Natural killer cell (primary cell): ENCODE data around the gene GTF2H4. TPM values are rescaled to one million over a fixed set of nuclear protein-coding genes. Genes with fewer than 3 reads are reported as not detected.

Source experiments
- ATAC-seq, 3 donors: fragments of 150-1000 bp in 2 of 3; fragments of 200-7000 bp in 1 of 3; cut with Tn5 transposase; 1 replicate in 1 of 3; 2 replicates in 2 of 3; pipeline ENCODE4 v1.10.0; 2021; ENCODE audit warnings: mild to moderate bottlenecking in 2 of 3, moderate library complexity in 2 of 3
- DNase-seq, 2 donors: peaks; one replicate each; pipeline versions ENCODE4 v3.0.0 to v3.0.0-alpha.2; 2013 to 2021; ENCODE audit warnings: mixed read lengths in 1 of 2
- H3K27ac ChIP-seq: one replicate; pipeline ENCODE4 v1.5.1; 2013; ENCODE audit warnings: mild to moderate bottlenecking, low read length
- H3K27me3 ChIP-seq: one replicate; pipeline ENCODE4 v1.6.1; 2013; ENCODE audit warnings: low read length; ENCODE audit not compliant: control insufficient read depth, insufficient read depth
- H3K36me3 ChIP-seq: one replicate; pipeline ENCODE4 v1.6.1; 2013; ENCODE audit warnings: low read length; ENCODE audit not compliant: control insufficient read depth, insufficient read depth
- H3K4me1 ChIP-seq: one replicate; pipeline ENCODE4 v1.6.1; 2013; ENCODE audit warnings: low read length; ENCODE audit not compliant: control insufficient read depth, insufficient read depth
- H3K4me3 ChIP-seq: one replicate; pipeline ENCODE4 v1.5.1; 2013; ENCODE audit warnings: low read length
- H3K9me3 ChIP-seq: one replicate; pipeline ENCODE4 v1.6.1; 2013; ENCODE audit warnings: low read length; ENCODE audit not compliant: control insufficient read depth, insufficient read depth
- H3K27ac Mint-ChIP-seq, 2 donors: one replicate each; pipeline ENCODE4 v1.8.0; 2022; ENCODE audit warnings: mild to moderate bottlenecking in 2 of 2, mixed read lengths in 2 of 2, moderate library complexity in 1 of 2
- H3K27me3 Mint-ChIP-seq, 2 donors: one replicate each; pipeline ENCODE4 v1.8.0; 2022; ENCODE audit warnings: low read depth in 2 of 2, mixed read lengths in 2 of 2
- H3K36me3 Mint-ChIP-seq: one replicate; pipeline ENCODE4 v1.8.0; 2022; ENCODE audit warnings: mixed read lengths
- H3K4me1 Mint-ChIP-seq, 2 donors: one replicate each; pipeline ENCODE4 v1.8.0; 2022; ENCODE audit warnings: mixed read lengths in 2 of 2
- H3K4me3 Mint-ChIP-seq: one replicate; pipeline ENCODE4 v1.8.0; 2022; ENCODE audit warnings: mild to moderate bottlenecking, moderate library complexity, mixed read lengths
- H3K9me3 Mint-ChIP-seq, 2 donors: one replicate each; pipeline ENCODE4 v1.8.0; 2022; ENCODE audit warnings: mixed read lengths in 2 of 2
- WGBS: methylation state at CpG from one replicate; pipeline ENCODE4 v1.1.7; 2013; ENCODE audit warnings: missing lambda C conversion rate; ENCODE audit not compliant: insufficient coverage; 5-methylcytosine and 5-hydroxymethylcytosine counted together
- intact Hi-C: fragments of 100-400 bp; cut with micrococcal nuclease; formaldehyde crosslinking; loops from one replicate; pipeline ENCODE4 v1.14.2; 2022
- total RNA-seq, 4 donors: library from RNA; stranded (reverse); fragments of 120-200 nt in 1 of 4; gene quantifications; one replicate each; pipeline versions ENCODE4 v1.2.3 to v1.2.4, GENCODE V29; 2013 to 2022
- TF ChIP-seq, protein P1 (sequence below): fragments of 200-600 bp; IDR thresholded peaks from one replicate; pipeline ENCODE4 v1.8.0; 2022; ENCODE audit warnings: antibody characterized with exemption

GTF2H4 gene
- total RNA-seq, 3 donors from 2014 or later (not counting 1 experiment from before 2014, with no cell fraction given) = 13.5 to 17.9 (median 15.7) TPM

DNA sequence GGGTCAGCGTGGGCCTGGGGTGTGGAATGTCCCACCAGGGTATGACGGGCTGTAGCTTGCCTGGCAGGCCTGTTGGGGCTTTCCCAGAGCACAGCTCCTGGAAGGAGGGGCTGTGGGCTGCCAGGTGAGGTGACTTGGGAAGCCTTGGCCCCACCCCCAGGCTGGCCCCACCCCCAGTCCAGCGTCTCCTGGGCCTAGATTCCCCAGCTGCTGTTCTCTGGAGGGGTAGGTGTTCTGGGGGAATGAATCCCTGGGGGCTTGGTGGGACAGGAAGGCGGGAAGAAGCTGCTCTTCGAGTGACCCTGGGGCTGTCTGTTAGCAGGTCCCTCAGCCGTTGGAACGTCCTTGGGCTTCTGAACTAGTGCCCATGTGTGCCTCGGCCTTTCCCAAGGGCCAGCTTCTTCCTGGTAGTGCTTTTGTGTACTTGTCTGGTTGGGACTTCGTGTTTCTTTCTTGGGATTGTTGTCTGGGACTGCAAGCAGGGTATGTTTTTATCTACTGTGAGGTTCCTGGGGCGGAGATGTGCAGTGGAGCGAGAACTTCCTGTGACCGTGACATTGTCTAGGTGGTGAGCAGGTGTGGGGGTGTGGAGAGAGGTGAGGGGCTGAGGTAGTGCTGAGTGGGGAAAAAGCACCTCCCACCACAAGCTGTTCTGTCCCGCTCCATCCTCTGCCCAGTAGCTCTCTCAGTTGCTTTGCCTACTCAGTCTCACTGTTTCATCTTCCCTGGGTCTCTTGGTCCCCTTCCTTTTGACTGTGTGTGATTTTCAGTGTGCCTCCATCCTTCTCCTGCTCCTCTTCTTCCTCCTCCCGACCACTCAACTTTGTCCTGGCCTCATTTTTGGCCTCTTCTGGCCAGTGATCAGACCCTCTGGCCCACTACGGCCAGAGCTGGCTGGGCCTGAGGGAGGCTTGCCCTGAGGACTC is 25.0 kb upstream of the GTF2H4 start:
- intact Hi-C loops = no loop called here
- ATAC-seq = no peak
- Mint-ChIP-seq H3K27me3 (peaks cover 7 to 28% of the 10 kb centered on the region in 2 donors), H3K27ac (peak overlapping the region in 1 of 2 donors; percentile 68), H3K9me3 (no peaks in the 10 kb centered on the region), H3K36me3 (no peaks in the 10 kb centered on the region), H3K4me3 (peak overlapping the region; percentile 88), H3K4me1 (peaks cover 16 to 31% of the 10 kb centered on the region in 2 donors)
- peaks cover 19% of the 10 kb centered on the region for H3K4me1 ChIP-seq
- H3K27ac ChIP-seq = no peak overlapping the region
- no peaks in the 10 kb centered on the region for H3K36me3 ChIP-seq
- peak in 1 of 2 donors; percentile 48 for DNase-seq
- TF ChIP-seq, protein P1, sequence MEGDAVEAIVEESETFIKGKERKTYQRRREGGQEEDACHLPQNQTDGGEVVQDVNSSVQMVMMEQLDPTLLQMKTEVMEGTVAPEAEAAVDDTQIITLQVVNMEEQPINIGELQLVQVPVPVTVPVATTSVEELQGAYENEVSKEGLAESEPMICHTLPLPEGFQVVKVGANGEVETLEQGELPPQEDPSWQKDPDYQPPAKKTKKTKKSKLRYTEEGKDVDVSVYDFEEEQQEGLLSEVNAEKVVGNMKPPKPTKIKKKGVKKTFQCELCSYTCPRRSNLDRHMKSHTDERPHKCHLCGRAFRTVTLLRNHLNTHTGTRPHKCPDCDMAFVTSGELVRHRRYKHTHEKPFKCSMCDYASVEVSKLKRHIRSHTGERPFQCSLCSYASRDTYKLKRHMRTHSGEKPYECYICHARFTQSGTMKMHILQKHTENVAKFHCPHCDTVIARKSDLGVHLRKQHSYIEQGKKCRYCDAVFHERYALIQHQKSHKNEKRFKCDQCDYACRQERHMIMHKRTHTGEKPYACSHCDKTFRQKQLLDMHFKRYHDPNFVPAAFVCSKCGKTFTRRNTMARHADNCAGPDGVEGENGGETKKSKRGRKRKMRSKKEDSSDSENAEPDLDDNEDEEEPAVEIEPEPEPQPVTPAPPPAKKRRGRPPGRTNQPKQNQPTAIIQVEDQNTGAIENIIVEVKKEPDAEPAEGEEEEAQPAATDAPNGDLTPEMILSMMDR = no peak
- H3K27me3 ChIP-seq = peaks cover 6% of the 10 kb centered on the region
- no peaks in the 10 kb centered on the region for H3K9me3 ChIP-seq
- H3K4me3 ChIP-seq = no peak overlapping the region
- WGBS = 78% methylated on average over 15 of the region's 15 CpGs

DNA sequence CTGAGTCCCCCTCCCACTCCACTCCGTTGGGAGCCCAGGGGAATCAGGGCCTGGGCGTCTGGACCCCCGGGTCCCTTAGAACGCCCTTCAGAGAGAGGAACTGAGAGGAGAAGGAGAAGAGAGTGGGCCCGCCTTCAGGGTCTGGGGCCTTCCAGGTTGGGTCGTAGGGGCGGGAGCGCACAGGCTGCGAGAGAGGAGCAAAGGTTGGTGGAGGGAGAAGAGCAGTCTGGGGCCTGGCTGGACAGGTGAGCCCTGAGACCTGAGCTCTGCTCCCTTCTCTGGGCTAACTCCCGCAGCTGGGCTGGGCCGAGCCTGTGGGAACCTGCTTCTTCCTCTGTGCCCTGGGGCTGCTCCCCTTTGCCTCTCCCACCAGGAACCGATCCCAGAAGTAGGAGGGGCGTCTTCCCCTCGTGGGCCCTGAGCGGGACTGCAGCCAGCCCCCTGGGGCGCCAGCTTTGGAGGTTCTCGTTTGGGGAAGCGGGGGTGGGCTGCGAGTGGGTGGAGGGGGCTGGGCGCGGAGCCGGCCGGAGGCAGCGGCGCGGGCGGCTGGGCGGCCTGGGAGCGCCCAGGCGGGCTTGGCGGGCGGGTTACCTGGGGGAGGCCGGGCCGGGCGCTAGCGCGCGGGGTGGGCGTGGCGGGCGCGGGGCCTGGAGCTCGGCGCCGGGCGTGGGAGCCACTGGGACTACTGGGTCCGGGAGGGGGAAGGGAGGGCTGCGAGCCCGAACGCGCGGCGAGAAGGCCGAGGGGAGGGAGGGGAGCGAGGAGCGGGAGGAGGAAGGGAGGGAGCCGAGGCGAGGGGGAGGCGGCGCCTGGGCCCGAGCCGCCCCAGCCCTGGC is 24.1 kb upstream of the GTF2H4 start, which contains the start of gene DDR1:
DDR1 (plus strand) TSS at position 835 of the 836 bp plus-strand sequence. CDS start 4,211 bp downstream, outside the sequence.
- Histone ChIP-seq H3K27ac (no peak within 1 kb of the TSS), H3K4me1 (peaks cover 16% of the 10 kb centered on the region), H3K4me3 (peak within 1 kb of the TSS; percentile 36), H3K9me3 (no peaks in the 10 kb centered on the region), H3K27me3 (peaks cover 6% of the 10 kb centered on the region), H3K36me3 (no peaks in the 10 kb centered on the region)
- Mint-ChIP-seq H3K4me3 (peak within 1 kb of the TSS; percentile 88), H3K36me3 (no peaks in the 10 kb centered on the region), H3K9me3 (no peaks in the 10 kb centered on the region), H3K27me3 (peaks cover 7 to 28% of the 10 kb centered on the region in 2 donors), H3K27ac (peak within 1 kb of the TSS in 1 of 2 donors; percentile 68), H3K4me1 (peaks cover 16 to 31% of the 10 kb centered on the region in 2 donors)
- intact Hi-C loops = no loop called here
- peak in 1 of 2 donors; percentile 70 for DNase-seq
- WGBS = 11% methylated on average over 62 of the region's 62 CpGs
- TF ChIP-seq, protein P1 = no peak
- peak; percentile 75 to 89 (median 83) for ATAC-seq

DNA sequence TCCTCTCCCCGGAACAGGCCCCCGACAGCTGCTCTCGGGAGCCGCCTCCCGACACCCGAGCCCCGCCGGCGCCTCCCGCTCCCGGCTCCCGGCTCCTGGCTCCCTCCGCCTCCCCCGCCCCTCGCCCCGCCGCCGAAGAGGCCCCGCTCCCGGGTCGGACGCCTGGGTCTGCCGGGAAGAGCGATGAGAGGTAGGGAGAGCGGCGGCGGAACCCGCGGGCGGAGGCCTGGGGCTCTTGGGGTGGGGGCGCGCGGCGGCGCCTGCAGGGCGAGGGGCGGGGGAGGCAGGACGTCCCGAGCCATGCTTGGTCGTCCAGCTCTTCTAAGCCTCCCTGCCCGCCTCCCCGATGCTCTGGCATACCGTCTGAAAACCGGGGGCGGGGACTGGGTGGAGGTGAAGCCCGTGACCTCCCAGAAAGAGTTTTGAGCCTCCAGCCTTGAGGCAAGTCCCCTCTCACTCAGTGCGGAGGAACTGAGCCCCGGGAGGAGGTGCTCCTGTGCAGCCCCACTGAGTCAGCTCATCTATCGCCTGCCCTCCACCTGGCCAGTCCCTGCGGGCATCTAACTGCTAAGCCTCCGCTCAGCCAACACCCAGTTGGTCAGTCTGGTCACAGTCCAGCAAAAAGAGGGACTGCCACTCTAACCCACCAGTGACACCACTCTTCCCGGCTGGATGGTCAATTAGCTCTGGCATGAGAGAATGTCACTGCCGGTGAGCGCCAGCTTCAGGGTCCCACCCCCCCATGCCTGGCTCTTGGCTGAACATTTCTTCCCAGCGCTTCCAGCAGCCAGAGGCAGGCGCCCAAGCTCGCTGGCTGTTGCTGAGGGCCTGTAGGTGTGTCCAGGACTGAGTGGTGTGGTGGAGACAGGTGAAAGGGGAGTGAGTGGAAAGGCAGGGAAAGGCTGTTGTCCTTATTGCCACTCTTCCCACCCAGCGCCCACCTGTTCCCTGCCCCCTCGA is 23.2 kb upstream of the GTF2H4 start:
- H3K36me3 Mint-ChIP-seq = no peaks in the 10 kb centered on the region
- no peaks in the 10 kb centered on the region for H3K9me3 ChIP-seq
- peaks cover 7 to 28% of the 10 kb centered on the region in 2 donors for H3K27me3 Mint-ChIP-seq
- peaks cover 16 to 31% of the 10 kb centered on the region in 2 donors for H3K4me1 Mint-ChIP-seq
- H3K27me3 ChIP-seq = peaks cover 6% of the 10 kb centered on the region
- 13% methylated on average over 59 of the region's 59 CpGs for WGBS
- peak overlapping the region in 1 of 2 donors; percentile 29 for H3K27ac Mint-ChIP-seq
- H3K4me3 ChIP-seq = peak overlapping the region; percentile 36
- TF ChIP-seq, protein P1 = no peak
- ATAC-seq (peak; percentile 49 to 62 (median 56)), DNase-seq (peak in 1 of 2 donors; percentile 57)
- H3K9me3 Mint-ChIP-seq = no peaks in the 10 kb centered on the region
- H3K4me3 Mint-ChIP-seq = peak overlapping the region; percentile 85
- no peak overlapping the region for H3K27ac ChIP-seq
- H3K4me1 ChIP-seq = peaks cover 16% of the 10 kb centered on the region
- intact Hi-C loops = no loop called here
- H3K36me3 ChIP-seq = no peaks in the 10 kb centered on the region
